Thyroid gland (tissue), 4 donors: ENCODE results near the gene EFCAB8. TPM values are rescaled to one million over a fixed set of nuclear protein-coding genes. Genes with fewer than 3 reads are reported as not detected.

Experiments
- DNase-seq, 2 donors: peaks; one replicate each; pipeline ENCODE4 v3.0.0-alpha.2; 2019
- H3K27ac ChIP-seq, 3 donors: fragments of 200-600 bp; sonication (generic); 1 replicate in 2 of 3; 2 replicates in 1 of 3; pipeline ENCODE4 v1.5.1; 2016 to 2019; ENCODE audit warnings: mild to moderate bottlenecking in 1 of 3, moderate library complexity in 1 of 3
- H3K27me3 ChIP-seq: fragments of 200-600 bp; sonication (generic); one replicate; pipeline ENCODE4 v1.5.1; 2019
- H3K36me3 ChIP-seq, 2 donors: fragments of 200-600 bp; sonication (generic); one replicate each; pipeline ENCODE4 v1.5.1; 2016 to 2019
- H3K4me1 ChIP-seq, 2 donors: fragments of 200-600 bp; sonication (generic); one replicate each; pipeline ENCODE4 v1.5.1; 2017 to 2019
- H3K4me3 ChIP-seq, 3 donors: fragments of 200-600 bp; sonication (generic); replicated peaks in 1 of 3; 1 replicate in 2 of 3; 2 replicates in 1 of 3; pipeline ENCODE4 v1.5.1; 2016; ENCODE audit warnings: mild to moderate bottlenecking in 1 of 3
- H3K9me3 ChIP-seq: fragments of 200-600 bp; sonication (generic); one replicate; pipeline ENCODE4 v1.5.1; 2017
- CTCF ChIP-seq, 6 experiments: fragments of 200-600 bp in 3 of 6; fragments of 450-650 bp in 3 of 6; sonication (generic) in 3 of 6; IDR thresholded peaks; one replicate each; pipeline ENCODE4 v1.5.1; 2016 to 2019; ENCODE audit warnings: antibody characterized with exemption in 6 of 6, mild to moderate bottlenecking in 2 of 6, inconsistent platforms in 1 of 6, moderate library complexity in 1 of 6
- POLR2A ChIP-seq, 2 donors: fragments of 450-650 bp; IDR thresholded peaks; one replicate each; pipeline ENCODE4 v1.6.1; 2017; ENCODE audit warnings: antibody characterized with exemption in 2 of 2, mild to moderate bottlenecking in 2 of 2, moderate library complexity in 1 of 2
- WGBS, 2 donors: methylation state at CpG; one replicate each; pipeline ENCODE4 v1.1.5; 2017; 5-methylcytosine and 5-hydroxymethylcytosine counted together
- intact Hi-C: fragments of 100-400 bp; cut with DNase I; formaldehyde crosslinking; loops from one replicate; pipeline ENCODE4 v1.15.1; 2023
- total RNA-seq, 4 donors: library from RNA; depleted of rRNA; stranded (reverse); fragments of >200 nt; gene quantifications; one replicate each; pipeline ENCODE4 v1.2.3, GENCODE V29; 2016

EFCAB8 gene
- total RNA-seq, 4 donors from 2014 or later, result 0.27 to 2.3 TPM; not detected in 2

- WGBS, 2 donors, result 78 to 79% methylated on average over 6 of the region's 6 CpGs
- H3K4me1 ChIP-seq, result peaks cover 0 to 3% of the 10 kb centered on the region in 2 donors
- no peak for DNase-seq
- no peak for TF ChIP-seq POLR2A (IDR thresholded peaks at IDR 0.05)
- no peak for TF ChIP-seq CTCF (IDR thresholded peaks at IDR 0.05)
- intact Hi-C loops, result no loop called here
- H3K27me3 ChIP-seq, result no peaks in the 10 kb centered on the region
- no peak overlapping the region for H3K27ac ChIP-seq
- H3K9me3 ChIP-seq, result no peaks in the 10 kb centered on the region
- no peak overlapping the region for H3K4me3 ChIP-seq
- no peaks in the 10 kb centered on the region for H3K36me3 ChIP-seq
Observed at GRCh38 chr20:32976746-32977145, 118.0 kb downstream of the EFCAB8 start.

- TF ChIP-seq CTCF (IDR thresholded peaks at IDR 0.05), result no peak
- TF ChIP-seq POLR2A (IDR thresholded peaks at IDR 0.05), result no peak
- no peak for DNase-seq
- Histone ChIP-seq H3K4me3 (no peak overlapping the region), H3K27ac (no peak overlapping the region), H3K9me3 (no peaks in the 10 kb centered on the region), H3K4me1 (peaks cover under 1% of the 10 kb centered on the region in 2 donors), H3K36me3 (no peaks in the 10 kb centered on the region), H3K27me3 (no peaks in the 10 kb centered on the region)
- intact Hi-C loops, result no loop called here
- WGBS, 2 donors, result 85 to 87% methylated on average over 4 to 11 of the region's 13 CpGs
Observed at GRCh38 chr20:32977281-32978008, 118.7 kb downstream of the EFCAB8 start.

GRCh38 chr20:32978009-32978335, 119.2 kb downstream of the EFCAB8 start:
- no peaks in the 10 kb centered on the region for H3K27me3 ChIP-seq
- no peak overlapping the region for H3K4me3 ChIP-seq
- no peak for DNase-seq
- TF ChIP-seq CTCF (IDR thresholded peaks at IDR 0.05) (no peak), POLR2A (IDR thresholded peaks at IDR 0.05) (no peak)
- no peaks in the 10 kb centered on the region for H3K9me3 ChIP-seq
- 90 to 91% methylated on average over 5 of the region's 7 CpGs for WGBS, 2 donors
- peaks cover 6% of the 10 kb centered on the region in 2 donors for H3K4me1 ChIP-seq
- no peaks in the 10 kb centered on the region for H3K36me3 ChIP-seq
- H3K27ac ChIP-seq, result no peak overlapping the region
- intact Hi-C loops, result no loop called here

GRCh38 chr20:32979201-32979998, 120.7 kb downstream of the EFCAB8 start:
- Histone ChIP-seq H3K4me3 (no peak overlapping the region), H3K4me1 (peaks cover 6 to 8% of the 10 kb centered on the region in 2 donors), H3K27me3 (no peaks in the 10 kb centered on the region), H3K9me3 (no peaks in the 10 kb centered on the region), H3K36me3 (no peaks in the 10 kb centered on the region), H3K27ac (peak overlapping the region in 1 of 3 donors; percentile 5)
- intact Hi-C loops, result no loop called here
- WGBS, 2 donors, result 46 to 55% methylated on average over 9 of the region's 9 CpGs
- no peak for DNase-seq
- TF ChIP-seq CTCF (IDR thresholded peaks at IDR 0.05) (no peak), POLR2A (IDR thresholded peaks at IDR 0.05) (no peak)
